ENCODE measurements around the gene C4A.
"Not testable (repeated sequence)": the region's sequence is repeated elsewhere in the genome, so short reads cannot be mapped to it uniquely, and the experiment has no call there.

Gene C4A

GRCh38 chr6:32014547-32014946, 32.7 kb downstream of the C4A start, which contains the start of gene C4B:
TSS of gene C4B (plus strand) at chr6:32014795. CDS start at chr6:32014846, 51 bp downstream.
- H3K27me3 ChIP-seq (ENCODE audit: control insufficient read depth in 5 of 5, insufficient read depth in 4 of 5, low read length in 5 of 5); H3K4me3 ChIP-seq (ENCODE audit: low read depth in 1 of 5, low read length in 5 of 5); H3K9ac ChIP-seq (ENCODE audit: low read length in 5 of 5); H3K36me3 ChIP-seq (ENCODE audit: control insufficient read depth in 5 of 5, insufficient read depth in 5 of 5, low read length in 5 of 5); H3K9me3 ChIP-seq (ENCODE audit: control insufficient read depth in 5 of 5, low read length in 5 of 5); H3K27ac ChIP-seq (ENCODE audit: low read depth, low read length); H3K4me1 ChIP-seq (ENCODE audit: control insufficient read depth in 5 of 5, insufficient read depth in 5 of 5, low read length in 5 of 5): not testable (repeated sequence)

- not testable (repeated sequence) for H3K9me3 ChIP-seq (ENCODE audit: control insufficient read depth in 5 of 5, low read length in 5 of 5); H3K27ac ChIP-seq (ENCODE audit: low read depth, low read length); H3K27me3 ChIP-seq (ENCODE audit: control insufficient read depth in 5 of 5, insufficient read depth in 4 of 5, low read length in 5 of 5); H3K9ac ChIP-seq (ENCODE audit: low read length in 5 of 5); H3K4me1 ChIP-seq (ENCODE audit: control insufficient read depth in 5 of 5, insufficient read depth in 5 of 5, low read length in 5 of 5); H3K36me3 ChIP-seq (ENCODE audit: control insufficient read depth in 5 of 5, insufficient read depth in 5 of 5, low read length in 5 of 5); H3K4me3 ChIP-seq (ENCODE audit: low read depth in 1 of 5, low read length in 5 of 5)
Measured at GRCh38 chr6:32022100-32022499, 40.2 kb downstream of the C4A start.

- not testable (repeated sequence) for H3K9ac ChIP-seq (ENCODE audit: low read length in 5 of 5); H3K27ac ChIP-seq (ENCODE audit: low read depth, low read length); H3K4me1 ChIP-seq (ENCODE audit: control insufficient read depth in 5 of 5, insufficient read depth in 5 of 5, low read length in 5 of 5); H3K9me3 ChIP-seq (ENCODE audit: control insufficient read depth in 5 of 5, low read length in 5 of 5); H3K36me3 ChIP-seq (ENCODE audit: control insufficient read depth in 5 of 5, insufficient read depth in 5 of 5, low read length in 5 of 5); H3K27me3 ChIP-seq (ENCODE audit: control insufficient read depth in 5 of 5, insufficient read depth in 4 of 5, low read length in 5 of 5); H3K4me3 ChIP-seq (ENCODE audit: low read depth in 1 of 5, low read length in 5 of 5)
Measured at GRCh38 chr6:32028631-32029030, 46.8 kb downstream of the C4A start.

GRCh38 chr6:32029553-32029952, 47.7 kb downstream of the C4A start:
- H3K4me1 ChIP-seq (ENCODE audit: control insufficient read depth in 5 of 5, insufficient read depth in 5 of 5, low read length in 5 of 5); H3K27ac ChIP-seq (ENCODE audit: low read depth, low read length); H3K4me3 ChIP-seq (ENCODE audit: low read depth in 1 of 5, low read length in 5 of 5); H3K36me3 ChIP-seq (ENCODE audit: control insufficient read depth in 5 of 5, insufficient read depth in 5 of 5, low read length in 5 of 5); H3K27me3 ChIP-seq (ENCODE audit: control insufficient read depth in 5 of 5, insufficient read depth in 4 of 5, low read length in 5 of 5); H3K9ac ChIP-seq (ENCODE audit: low read length in 5 of 5); H3K9me3 ChIP-seq (ENCODE audit: control insufficient read depth in 5 of 5, low read length in 5 of 5): not testable (repeated sequence)

- not testable (repeated sequence) for H3K9ac ChIP-seq (ENCODE audit: low read length in 5 of 5); H3K4me1 ChIP-seq (ENCODE audit: control insufficient read depth in 5 of 5, insufficient read depth in 5 of 5, low read length in 5 of 5); H3K9me3 ChIP-seq (ENCODE audit: control insufficient read depth in 5 of 5, low read length in 5 of 5); H3K27me3 ChIP-seq (ENCODE audit: control insufficient read depth in 5 of 5, insufficient read depth in 4 of 5, low read length in 5 of 5); H3K4me3 ChIP-seq (ENCODE audit: low read depth in 1 of 5, low read length in 5 of 5); H3K27ac ChIP-seq (ENCODE audit: low read depth, low read length); H3K36me3 ChIP-seq (ENCODE audit: control insufficient read depth in 5 of 5, insufficient read depth in 5 of 5, low read length in 5 of 5)
Measured at GRCh38 chr6:32035283-32036013, 53.6 kb downstream of the C4A start.

GRCh38 chr6:32037136-32037535, 55.3 kb downstream of the C4A start:
- not testable (repeated sequence) for H3K9me3 ChIP-seq (ENCODE audit: control insufficient read depth in 5 of 5, low read length in 5 of 5); H3K27ac ChIP-seq (ENCODE audit: low read depth, low read length); H3K4me1 ChIP-seq (ENCODE audit: control insufficient read depth in 5 of 5, insufficient read depth in 5 of 5, low read length in 5 of 5); H3K27me3 ChIP-seq (ENCODE audit: control insufficient read depth in 5 of 5, insufficient read depth in 4 of 5, low read length in 5 of 5); H3K9ac ChIP-seq (ENCODE audit: low read length in 5 of 5); H3K4me3 ChIP-seq (ENCODE audit: low read depth in 1 of 5, low read length in 5 of 5); H3K36me3 ChIP-seq (ENCODE audit: control insufficient read depth in 5 of 5, insufficient read depth in 5 of 5, low read length in 5 of 5)

GRCh38 chr6:32037598-32038524, 56.0 kb downstream of the C4A start, which contains the start of gene CYP21A2:
TSS of gene CYP21A2 (plus strand) at chr6:32038415. CDS start at chr6:32038423, 8 bp downstream.
- not testable (repeated sequence) for H3K36me3 ChIP-seq (ENCODE audit: control insufficient read depth in 5 of 5, insufficient read depth in 5 of 5, low read length in 5 of 5); H3K4me1 ChIP-seq (ENCODE audit: control insufficient read depth in 5 of 5, insufficient read depth in 5 of 5, low read length in 5 of 5); H3K27ac ChIP-seq (ENCODE audit: low read depth, low read length); H3K4me3 ChIP-seq (ENCODE audit: low read depth in 1 of 5, low read length in 5 of 5); H3K9me3 ChIP-seq (ENCODE audit: control insufficient read depth in 5 of 5, low read length in 5 of 5); H3K27me3 ChIP-seq (ENCODE audit: control insufficient read depth in 5 of 5, insufficient read depth in 4 of 5, low read length in 5 of 5); H3K9ac ChIP-seq (ENCODE audit: low read length in 5 of 5)

GRCh38 chr6:32038878-32039277, 57.0 kb downstream of the C4A start:
- H3K27ac ChIP-seq (ENCODE audit: low read depth, low read length); H3K9ac ChIP-seq (ENCODE audit: low read length in 5 of 5); H3K9me3 ChIP-seq (ENCODE audit: control insufficient read depth in 5 of 5, low read length in 5 of 5); H3K4me1 ChIP-seq (ENCODE audit: control insufficient read depth in 5 of 5, insufficient read depth in 5 of 5, low read length in 5 of 5); H3K4me3 ChIP-seq (ENCODE audit: low read depth in 1 of 5, low read length in 5 of 5); H3K36me3 ChIP-seq (ENCODE audit: control insufficient read depth in 5 of 5, insufficient read depth in 5 of 5, low read length in 5 of 5); H3K27me3 ChIP-seq (ENCODE audit: control insufficient read depth in 5 of 5, insufficient read depth in 4 of 5, low read length in 5 of 5): not testable (repeated sequence)

GRCh38 chr6:32039321-32040274, 57.7 kb downstream of the C4A start:
- not testable (repeated sequence) for H3K9me3 ChIP-seq (ENCODE audit: control insufficient read depth in 5 of 5, low read length in 5 of 5); H3K9ac ChIP-seq (ENCODE audit: low read length in 5 of 5); H3K27me3 ChIP-seq (ENCODE audit: control insufficient read depth in 5 of 5, insufficient read depth in 4 of 5, low read length in 5 of 5); H3K36me3 ChIP-seq (ENCODE audit: control insufficient read depth in 5 of 5, insufficient read depth in 5 of 5, low read length in 5 of 5); H3K27ac ChIP-seq (ENCODE audit: low read depth, low read length); H3K4me3 ChIP-seq (ENCODE audit: low read depth in 1 of 5, low read length in 5 of 5); H3K4me1 ChIP-seq (ENCODE audit: control insufficient read depth in 5 of 5, insufficient read depth in 5 of 5, low read length in 5 of 5)

Measured in subcutaneous abdominal adipose tissue (tissue), 5 donors.